HG02938 (cell line): ENCODE results near the gene RELB.

Source experiments
- ATAC-seq: cut with Tn5 transposase; IDR thresholded peaks from one replicate; pipeline ENCODE4 v1.9.1; 2021; ENCODE audit warnings: mild to moderate bottlenecking, moderate library complexity; ENCODE audit not compliant: unreplicated experiment

RELB gene

GRCh38 chr19:45019187-45019586 lies 17.9 kb downstream of the RELB start:
- no peak for ATAC-seq

- ATAC-seq = no peak
Measured at GRCh38 chr19:45020071-45020470, 18.8 kb downstream of the RELB start.

DNA sequence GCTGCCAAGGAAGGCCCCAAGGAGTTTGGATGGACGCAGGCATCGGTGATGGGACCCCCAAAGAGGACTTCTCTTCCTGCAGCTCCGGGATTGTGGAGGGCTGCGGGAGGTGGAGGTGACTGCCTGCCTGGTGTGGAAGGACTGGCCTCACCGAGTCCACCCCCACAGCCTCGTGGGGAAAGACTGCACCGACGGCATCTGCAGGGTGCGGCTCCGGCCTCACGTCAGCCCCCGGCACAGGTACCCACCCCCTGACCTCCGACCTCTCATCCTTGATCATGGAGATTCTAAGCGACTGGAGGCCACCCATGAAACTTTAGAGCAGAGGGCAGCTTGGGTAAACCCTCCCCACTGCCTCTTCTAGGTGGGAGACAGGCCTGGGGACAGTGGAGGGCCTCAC lies 20.7 kb downstream of the RELB start:
- no peak for ATAC-seq

DNA sequence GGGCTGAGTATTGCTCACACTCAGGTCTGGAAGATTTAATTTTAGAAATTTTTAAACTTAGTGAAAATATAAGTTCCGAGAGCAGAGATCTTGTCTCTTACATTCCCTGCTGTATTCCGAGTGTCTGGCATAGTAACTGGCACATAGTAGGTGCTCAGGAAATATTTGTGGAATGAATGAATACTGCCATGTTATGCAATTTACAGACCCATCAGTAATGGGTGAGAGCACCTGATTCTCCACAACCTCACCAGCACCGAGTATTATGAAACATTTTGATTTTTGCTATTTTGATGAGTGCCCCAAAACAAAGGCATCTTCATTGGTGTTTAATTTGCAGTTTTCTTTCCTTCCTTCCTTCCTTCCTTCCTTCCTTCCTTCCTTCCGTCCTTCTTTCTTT lies 21.8 kb downstream of the RELB start:
- ATAC-seq = no peak

DNA sequence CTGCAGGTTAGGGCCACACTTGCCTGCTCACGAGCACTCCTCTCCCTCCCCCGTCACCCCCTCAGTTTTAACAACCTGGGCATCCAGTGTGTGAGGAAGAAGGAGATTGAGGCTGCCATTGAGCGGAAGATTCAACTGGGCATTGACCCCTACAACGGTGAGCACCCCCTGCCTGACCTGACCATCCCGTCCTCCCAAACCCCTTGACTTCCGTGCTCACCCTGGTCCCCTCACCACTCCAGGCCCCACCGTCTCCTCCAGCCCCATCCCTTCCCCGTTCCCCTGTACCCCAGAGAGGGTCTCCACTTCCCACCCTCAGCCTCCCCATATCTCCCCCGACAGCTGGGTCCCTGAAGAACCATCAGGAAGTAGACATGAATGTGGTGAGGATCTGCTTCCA lies 24.0 kb downstream of the RELB start:
- ATAC-seq = no peak

GRCh38 chr19:45027371-45027770 lies 26.1 kb downstream of the RELB start:
- no peak for ATAC-seq

DNA sequence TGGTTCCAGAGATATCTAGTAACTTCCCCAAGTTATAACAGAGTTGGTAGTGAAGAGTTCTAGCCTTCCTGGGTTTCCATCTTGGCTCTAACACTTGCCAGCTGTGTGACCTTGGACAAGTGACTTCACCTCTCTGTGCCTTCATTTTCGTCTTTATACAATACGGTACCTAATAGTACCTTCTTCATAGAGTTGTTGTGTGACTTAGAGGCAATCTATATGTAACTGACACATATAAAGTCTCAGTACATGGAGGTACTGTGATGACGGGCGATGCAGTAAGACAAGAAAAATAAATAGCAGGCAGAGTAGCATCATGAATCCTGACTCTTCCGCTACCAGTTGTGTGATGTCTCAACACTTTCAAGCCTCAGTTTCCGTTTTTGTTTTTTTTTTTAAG lies 29.6 kb downstream of the RELB start:
- no peak for ATAC-seq

DNA sequence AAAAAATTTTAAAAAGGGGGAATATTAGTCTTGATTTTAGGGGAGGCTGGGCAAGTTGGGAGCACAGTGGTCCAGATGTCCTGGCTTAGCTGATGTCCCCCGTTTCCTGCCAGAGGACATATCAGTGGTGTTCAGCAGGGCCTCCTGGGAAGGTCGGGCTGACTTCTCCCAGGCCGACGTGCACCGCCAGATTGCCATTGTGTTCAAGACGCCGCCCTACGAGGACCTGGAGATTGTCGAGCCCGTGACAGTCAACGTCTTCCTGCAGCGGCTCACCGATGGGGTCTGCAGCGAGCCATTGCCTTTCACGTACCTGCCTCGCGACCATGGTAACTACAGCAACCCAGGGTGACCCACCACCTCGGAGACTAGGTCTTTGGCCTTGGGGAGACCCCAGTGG lies 31.2 kb downstream of the RELB start:
- ATAC-seq = no peak

DNA sequence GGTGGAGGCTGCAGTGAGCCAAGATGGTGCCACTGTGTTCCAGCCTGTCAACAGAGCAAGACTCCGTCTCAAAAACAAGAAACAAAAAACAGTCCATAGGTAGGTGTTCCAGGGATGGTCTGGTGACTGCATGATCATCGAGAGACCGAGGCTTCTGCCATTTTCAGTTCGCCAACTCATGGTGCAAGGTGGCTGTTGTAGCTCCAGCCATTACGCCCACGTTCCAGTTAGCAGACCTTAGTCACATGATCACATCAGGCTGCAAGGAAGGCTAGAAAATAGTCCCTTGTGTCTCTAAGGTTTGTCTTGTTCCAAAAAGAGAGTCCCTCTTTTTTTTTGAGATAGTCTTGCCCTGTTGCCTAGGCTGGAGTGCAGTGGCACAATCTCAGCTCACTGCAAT lies 34.5 kb downstream of the RELB start:
- ATAC-seq = no peak

DNA sequence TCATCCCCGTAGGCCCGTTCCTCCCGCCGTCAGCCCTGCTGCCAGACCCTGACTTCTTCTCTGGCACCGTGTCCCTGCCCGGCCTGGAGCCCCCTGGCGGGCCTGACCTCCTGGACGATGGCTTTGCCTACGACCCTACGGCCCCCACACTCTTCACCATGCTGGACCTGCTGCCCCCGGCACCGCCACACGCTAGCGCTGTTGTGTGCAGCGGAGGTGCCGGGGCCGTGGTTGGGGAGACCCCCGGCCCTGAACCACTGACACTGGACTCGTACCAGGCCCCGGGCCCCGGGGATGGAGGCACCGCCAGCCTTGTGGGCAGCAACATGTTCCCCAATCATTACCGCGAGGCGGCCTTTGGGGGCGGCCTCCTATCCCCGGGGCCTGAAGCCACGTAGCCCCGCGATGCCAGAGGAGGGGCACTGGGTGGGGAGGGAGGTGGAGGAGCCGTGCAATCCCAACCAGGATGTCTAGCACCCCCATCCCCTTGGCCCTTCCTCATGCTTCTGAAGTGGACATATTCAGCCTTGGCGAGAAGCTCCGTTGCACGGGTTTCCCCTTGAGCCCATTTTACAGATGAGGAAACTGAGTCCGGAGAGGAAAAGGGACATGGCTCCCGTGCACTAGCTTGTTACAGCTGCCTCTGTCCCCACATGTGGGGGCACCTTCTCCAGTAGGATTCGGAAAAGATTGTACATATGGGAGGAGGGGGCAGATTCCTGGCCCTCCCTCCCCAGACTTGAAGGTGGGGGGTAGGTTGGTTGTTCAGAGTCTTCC lies 36.3 kb downstream of the RELB start:
- ATAC-seq = no peak

DNA sequence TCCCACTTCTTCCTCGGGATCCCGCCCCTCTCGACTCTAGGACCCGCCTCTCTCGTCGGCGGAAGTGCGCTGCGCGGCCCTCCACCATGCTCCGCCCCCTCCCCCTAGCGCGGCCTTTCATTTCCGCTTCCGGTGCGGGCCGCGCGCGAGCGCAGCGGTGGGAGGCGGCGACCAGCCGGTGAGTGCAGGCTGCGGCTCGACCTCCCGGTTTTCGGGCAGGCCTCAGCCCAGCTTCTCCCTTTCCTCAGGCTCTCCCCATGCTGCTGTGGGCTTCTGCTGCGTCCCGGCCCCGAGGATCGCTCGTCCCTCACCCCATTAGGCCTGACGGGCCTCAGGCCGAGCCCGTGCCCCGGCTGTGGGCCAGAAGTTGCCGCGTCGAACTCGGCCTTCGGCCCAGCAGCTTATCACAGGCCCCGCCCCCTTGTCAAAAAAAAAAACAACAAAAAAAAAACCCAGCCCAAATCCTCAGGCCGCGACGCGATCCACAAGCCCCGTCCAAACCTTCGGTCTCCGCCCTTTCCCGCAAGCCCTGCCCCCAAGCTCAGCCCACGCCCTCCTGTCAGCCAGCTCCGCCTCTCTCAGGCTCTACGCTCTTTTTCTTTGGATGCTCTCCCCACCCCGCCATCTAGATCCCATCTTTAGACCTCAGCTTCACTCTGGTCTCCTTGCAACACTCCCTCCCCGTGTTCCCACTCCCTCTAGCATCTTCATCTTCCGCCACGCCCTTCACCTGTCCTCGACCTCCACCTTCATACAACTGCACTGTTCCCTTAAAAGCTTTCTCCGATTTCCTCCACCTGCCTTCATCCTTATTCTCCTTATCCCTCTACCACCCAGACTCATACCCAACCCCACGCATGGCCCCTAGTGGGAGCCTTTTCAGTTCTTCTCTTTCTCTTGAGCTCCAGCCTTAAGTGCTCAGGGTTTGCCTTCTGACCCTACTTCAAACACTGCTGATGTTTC lies 37.9 kb downstream of the RELB start, which contains the start of gene CLASRP:
Gene CLASRP (plus strand): TSS at position 115 of the 963 bp plus-strand sequence. CDS start 1,168 bp downstream, outside the sequence.
- peak; percentile 76 for ATAC-seq

- no peak for ATAC-seq
Measured at GRCh38 chr19:45040059-45040771, 39.0 kb downstream of the RELB start.

DNA sequence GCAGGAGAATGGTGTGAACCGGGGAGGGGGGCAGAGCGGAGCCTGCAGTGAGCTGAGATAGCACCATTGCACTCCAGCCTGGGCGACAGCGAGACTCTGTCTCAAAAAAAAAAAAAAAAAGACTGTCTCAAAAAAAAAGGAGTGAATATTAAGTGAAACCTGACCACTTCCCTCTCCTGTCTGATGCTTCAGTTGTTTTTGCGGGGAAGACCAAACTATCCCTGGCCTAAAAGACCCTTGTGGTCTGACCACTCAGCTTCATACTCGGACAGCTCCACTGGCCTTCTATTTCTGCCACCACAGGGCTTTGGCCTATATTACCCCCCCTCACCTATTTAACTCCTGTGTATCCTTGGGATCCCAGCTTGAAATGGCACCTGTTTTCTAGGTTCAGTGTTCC lies 39.9 kb downstream of the RELB start:
- ATAC-seq = no peak

- ATAC-seq = no peak
Measured at GRCh38 chr19:45045671-45046353, 44.5 kb downstream of the RELB start.

DNA sequence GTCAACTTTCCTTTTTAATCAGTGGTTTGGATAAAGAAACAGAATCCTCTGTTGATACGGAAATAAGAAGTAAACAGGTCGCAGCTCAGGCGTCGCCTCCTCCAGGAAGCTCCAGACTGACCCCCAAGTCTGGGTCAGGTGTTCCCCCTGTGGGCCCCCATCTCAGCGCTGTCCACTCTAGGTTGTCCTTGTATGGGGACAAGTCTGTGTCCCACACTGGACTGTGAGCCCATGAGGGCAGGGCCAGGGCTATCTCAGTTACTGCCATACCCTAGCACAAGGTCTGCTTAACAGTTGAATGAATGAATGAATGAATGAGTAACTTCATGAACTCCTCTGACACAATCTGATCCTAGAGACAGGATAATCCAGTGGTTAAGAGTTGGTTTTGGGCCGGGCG lies 45.1 kb downstream of the RELB start:
- ATAC-seq = no peak

GRCh38 chr19:45047188-45047797 lies 46.0 kb downstream of the RELB start:
- no peak for ATAC-seq

DNA sequence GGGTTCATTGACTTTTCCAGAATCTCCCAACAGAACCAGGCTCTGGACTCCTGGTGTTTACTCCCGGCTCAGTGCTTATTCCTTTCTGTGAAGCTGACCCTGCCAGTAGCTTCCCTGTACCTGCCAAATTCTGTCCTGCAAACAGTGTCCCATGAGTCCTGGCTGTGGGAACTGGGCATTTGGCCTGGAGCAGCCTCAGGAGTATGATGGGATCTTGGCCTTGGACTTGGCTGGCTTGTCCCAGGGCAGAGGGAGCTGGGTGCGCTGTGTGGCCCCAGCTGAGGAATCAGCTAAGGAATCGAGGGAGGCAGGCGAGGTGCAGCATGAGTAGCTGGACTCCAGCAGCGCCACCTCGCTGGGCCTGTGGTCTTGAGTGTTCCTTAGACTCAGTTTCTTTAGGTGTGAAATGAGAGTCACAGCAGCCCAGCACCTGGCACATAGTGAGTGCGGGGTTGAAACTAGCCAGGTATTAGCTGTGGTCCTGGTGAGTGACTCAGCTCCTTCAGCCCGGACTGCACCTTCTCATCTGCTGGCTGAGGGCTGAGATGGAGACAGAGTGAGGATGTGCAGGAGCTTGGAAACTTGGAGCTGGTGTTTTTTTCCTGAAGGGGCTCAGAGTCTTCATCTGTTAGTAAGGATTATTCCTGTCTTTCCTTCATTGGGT lies 47.9 kb downstream of the RELB start:
- ATAC-seq = no peak

DNA sequence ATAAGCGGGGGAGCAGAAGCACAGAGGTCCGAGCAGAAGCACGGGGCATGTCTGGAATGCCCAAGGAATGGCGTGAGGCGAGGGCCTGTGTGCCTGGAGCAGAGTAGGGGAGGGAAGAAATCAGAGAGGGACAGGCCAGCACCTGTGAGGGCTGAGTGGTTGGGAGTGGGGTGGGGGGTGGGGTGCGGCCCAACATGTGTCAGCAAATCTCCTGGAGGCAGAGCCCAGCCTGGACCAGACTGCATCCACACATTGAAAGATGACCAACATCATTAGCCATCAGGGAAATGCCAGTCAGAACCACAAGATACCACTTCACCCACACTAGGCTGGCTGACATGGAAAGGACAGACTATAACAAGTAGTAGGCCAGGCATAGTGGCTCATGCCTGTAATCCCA lies 48.8 kb downstream of the RELB start:
- ATAC-seq = no peak

GRCh38 chr19:45051929-45052579 lies 50.8 kb downstream of the RELB start:
- ATAC-seq = no peak
